Inferior parietal cortex (tissue), 1 donor: Measurements from ENCODE around the gene NOCT.
"Not testable (repeated sequence)": the region's sequence is repeated elsewhere in the genome, so short reads cannot be mapped to it uniquely, and the experiment has no call there.

Experiments
- DNase-seq: peaks from one replicate; pipeline ENCODE4 v3.0.0-alpha.2; 2016; ENCODE audit errors: extremely low spot score

NOCT gene

GRCh38 chr4:139009702-139010101, 5.9 kb upstream of the NOCT start:
- no peak for DNase-seq

- no peak for DNase-seq
These were observed 4.2 kb upstream of the NOCT start for GRCh38 chr4:139011225-139011950.

- DNase-seq: no peak
These were observed 961 bp upstream of the NOCT start for GRCh38 chr4:139014371-139015268.

- DNase-seq: no peak
These were observed 429 bp downstream of the NOCT start for GRCh38 chr4:139015948-139016471.

GRCh38 chr4:139017861-139018260, 2.3 kb downstream of the NOCT start:
- no peak for DNase-seq

GRCh38 chr4:139018501-139018900, 2.9 kb downstream of the NOCT start:
- no peak for DNase-seq

- no peak for DNase-seq
These were observed 3.6 kb downstream of the NOCT start for GRCh38 chr4:139018971-139019758.

GRCh38 chr4:139020384-139020783, 4.8 kb downstream of the NOCT start:
- DNase-seq: no peak

GRCh38 chr4:139021071-139021470, 5.5 kb downstream of the NOCT start:
- not testable (repeated sequence) for DNase-seq

GRCh38 chr4:139022835-139023234, 7.3 kb downstream of the NOCT start:
- no peak for DNase-seq

- no peak for DNase-seq
These were observed 9.1 kb downstream of the NOCT start for GRCh38 chr4:139024686-139025085.

GRCh38 chr4:139025841-139026240, 10.3 kb downstream of the NOCT start:
- no peak for DNase-seq

- no peak for DNase-seq
These were observed 12.2 kb downstream of the NOCT start for GRCh38 chr4:139027776-139028175.

GRCh38 chr4:139028191-139028661, 12.6 kb downstream of the NOCT start:
- DNase-seq: peak; percentile 57

- DNase-seq: not testable (repeated sequence)
These were observed 14.3 kb downstream of the NOCT start for GRCh38 chr4:139029866-139030363.

- peak; percentile 95 for DNase-seq
These were observed 15.1 kb downstream of the NOCT start for GRCh38 chr4:139030614-139031235.

GRCh38 chr4:139035650-139036049, 20.1 kb downstream of the NOCT start:
- DNase-seq: no peak

GRCh38 chr4:139036885-139037284, 21.3 kb downstream of the NOCT start:
- DNase-seq: no peak

- no peak for DNase-seq
These were observed 23.4 kb downstream of the NOCT start for GRCh38 chr4:139038874-139039443.

- DNase-seq: no peak
These were observed 27.4 kb downstream of the NOCT start for GRCh38 chr4:139042981-139043460.

GRCh38 chr4:139044291-139044690, 28.7 kb downstream of the NOCT start:
- DNase-seq: no peak
